Stimulated activated CD8-positive, alpha-beta memory T cell treated with anti-CD3 and anti-CD28 coated beads, Interleukin-7, amount 100 ng/mL, for 24 hours (primary cell): ENCODE measurements around the gene ZCCHC7.

ENCODE experiments used
- DNase-seq: peaks from one replicate; pipeline ENCODE4 v3.0.0-alpha.2; 2020; ENCODE audit warnings: low read depth

Gene ZCCHC7

GRCh38 chr9:37209431-37210386, 89.3 kb downstream of the ZCCHC7 start:
- DNase-seq = no peak

DNA sequence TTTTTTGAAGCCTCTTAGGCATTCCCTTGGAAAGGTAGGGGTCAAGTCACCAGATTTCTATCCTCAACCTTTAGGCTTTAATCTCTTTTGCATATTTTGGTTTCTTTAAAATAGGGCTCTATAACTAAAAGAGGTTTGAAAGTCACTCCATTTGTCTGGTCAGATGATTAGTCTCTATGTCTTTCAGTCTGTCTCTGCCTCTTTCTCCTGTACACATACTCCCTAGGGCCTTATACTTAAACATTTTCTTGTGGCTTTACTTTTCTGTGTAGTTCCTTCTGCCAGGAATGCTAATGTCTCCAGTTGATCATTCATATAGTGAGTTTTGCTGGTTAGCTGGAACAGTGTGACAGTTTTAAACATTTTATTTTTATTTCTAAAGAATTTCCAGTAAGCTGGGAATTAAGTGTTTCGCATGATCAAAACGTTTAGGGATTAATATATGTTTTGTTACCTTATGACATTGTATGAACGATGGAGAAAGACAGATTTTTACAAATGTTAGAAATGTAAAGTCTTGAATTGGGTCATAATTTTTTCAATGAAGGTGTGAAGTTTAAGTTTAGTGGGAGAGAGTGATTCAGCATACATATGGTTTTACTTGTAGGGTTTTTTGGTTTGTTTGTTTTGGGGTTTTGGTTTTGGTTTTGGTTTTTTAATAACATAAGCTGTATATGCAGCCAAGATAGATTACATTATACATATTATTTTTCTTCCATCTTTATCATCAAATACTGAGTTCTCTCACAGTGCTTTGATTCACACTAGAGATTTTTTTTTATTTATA, 90.6 kb downstream of the ZCCHC7 start:
- DNase-seq = no peak

GRCh38 chr9:37212435-37212834, 92.1 kb downstream of the ZCCHC7 start:
- DNase-seq = no peak

- DNase-seq = no peak
These were observed 95.0 kb downstream of the ZCCHC7 start for GRCh38 chr9:37215381-37215780.

- no peak for DNase-seq
These were observed 95.5 kb downstream of the ZCCHC7 start for GRCh38 chr9:37215830-37216229.

DNA sequence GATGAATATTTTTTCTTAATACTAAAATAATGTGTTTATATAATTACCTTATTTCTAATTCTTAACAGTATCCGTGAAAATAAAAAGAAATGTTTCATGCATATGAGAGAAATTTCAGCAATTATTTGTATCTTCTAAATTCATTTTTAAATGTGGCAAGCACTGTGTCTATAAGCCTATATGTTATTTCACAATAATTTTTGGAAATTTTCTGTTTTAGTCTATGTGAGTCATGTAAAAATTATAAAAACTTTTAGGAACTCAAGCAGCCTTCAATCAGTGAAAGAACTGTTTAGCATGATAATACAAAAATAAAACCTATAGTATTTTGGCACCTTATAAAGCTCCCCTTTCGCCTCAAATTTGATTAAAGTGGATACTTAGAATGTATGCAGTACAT, 96.8 kb downstream of the ZCCHC7 start:
- no peak for DNase-seq

- DNase-seq = no peak
These were observed 98.5 kb downstream of the ZCCHC7 start for GRCh38 chr9:37218800-37219425.

DNA sequence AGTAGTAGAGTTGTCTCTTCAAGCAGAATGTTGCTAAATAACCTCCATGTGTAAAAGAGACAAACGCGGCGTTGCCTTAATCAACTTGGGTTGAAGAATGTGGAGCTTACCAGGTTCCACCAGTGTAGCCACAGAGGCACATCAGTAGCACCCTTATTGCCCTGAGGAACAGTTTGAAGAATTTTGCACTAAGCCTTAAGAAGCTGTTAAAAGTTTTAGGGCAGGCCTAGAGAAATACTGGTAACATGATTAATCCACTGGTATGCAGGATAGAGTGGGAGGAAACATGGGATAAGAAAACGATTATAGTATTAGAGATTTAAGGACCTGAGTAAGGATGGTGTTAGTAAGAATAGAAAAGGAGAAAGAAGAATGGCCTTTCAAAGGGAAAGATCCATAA, 100.6 kb downstream of the ZCCHC7 start:
- DNase-seq = no peak

GRCh38 chr9:37221489-37222106, 101.2 kb downstream of the ZCCHC7 start:
- DNase-seq = no peak

DNA sequence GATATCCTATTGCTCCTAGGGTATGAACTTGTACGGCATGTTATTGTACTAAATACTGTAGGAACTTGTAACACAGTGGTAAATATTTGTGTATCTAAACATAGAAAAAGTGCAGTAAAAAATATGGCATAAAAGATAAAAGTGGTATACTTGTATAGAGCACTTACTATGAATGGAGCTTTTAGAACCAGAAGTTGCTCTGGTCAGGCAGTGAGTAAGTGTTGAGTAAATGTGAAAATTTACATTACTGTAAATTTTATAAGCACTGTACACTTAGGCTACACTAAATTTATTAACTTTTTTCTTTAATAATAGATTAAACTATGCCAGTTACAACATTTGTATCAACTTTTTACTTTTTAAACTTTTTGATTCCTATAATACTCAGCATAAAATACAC, 109.1 kb downstream of the ZCCHC7 start:
- DNase-seq = no peak

GRCh38 chr9:37229882-37230482, 109.6 kb downstream of the ZCCHC7 start:
- DNase-seq = no peak

- DNase-seq = no peak
These were observed 116.4 kb downstream of the ZCCHC7 start for GRCh38 chr9:37236822-37237221.

DNA sequence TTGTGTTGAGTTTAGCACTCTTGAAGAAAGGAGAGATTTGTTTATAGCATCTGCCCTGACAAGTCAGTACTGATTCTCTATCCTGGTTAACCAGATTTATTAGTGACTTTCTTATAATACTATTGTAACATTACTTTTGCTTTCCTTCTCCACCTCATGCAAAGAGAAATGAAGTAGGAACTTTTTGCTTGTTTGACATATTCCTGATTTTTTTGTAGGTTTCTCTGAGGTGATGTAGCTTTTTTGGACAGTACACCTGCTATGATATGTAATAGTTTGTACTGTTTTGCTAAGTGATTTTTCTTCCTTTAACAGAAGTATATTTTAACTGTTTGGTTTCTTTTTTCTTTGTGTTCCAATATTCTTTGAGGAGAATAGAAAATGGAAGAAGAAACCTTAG, 117.7 kb downstream of the ZCCHC7 start:
- DNase-seq = no peak

DNA sequence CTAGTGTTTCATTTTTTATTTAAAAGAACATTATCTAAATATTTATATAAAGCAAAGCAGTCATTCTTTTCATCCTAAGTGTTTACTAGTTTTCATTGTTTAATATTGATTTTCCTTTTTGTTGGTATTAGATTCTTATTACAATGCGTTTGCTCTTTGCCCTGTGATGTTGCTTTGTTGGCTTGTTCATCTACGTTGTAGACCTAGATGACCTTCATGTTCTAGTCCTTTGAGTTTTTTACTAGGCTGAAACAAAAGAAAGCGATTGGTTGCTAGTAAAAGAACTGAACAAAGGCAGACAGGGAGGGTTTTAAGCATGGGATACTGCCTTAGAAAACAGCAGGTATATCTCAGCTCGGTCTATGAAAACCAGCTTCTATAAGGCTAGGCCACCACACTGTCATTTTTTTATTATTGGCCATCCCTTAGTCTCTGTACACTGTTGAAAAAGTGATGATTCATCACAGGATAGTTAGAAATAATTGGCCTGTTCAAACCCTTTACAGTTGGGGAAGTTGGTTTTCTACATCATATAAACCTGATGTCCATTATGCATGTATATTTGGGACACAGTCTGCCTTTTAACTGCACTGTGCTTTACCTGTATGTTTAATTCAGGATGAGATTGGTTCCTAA, 119.0 kb downstream of the ZCCHC7 start:
- no peak for DNase-seq

- DNase-seq = no peak
These were observed 119.5 kb downstream of the ZCCHC7 start for GRCh38 chr9:37239921-37240320.

GRCh38 chr9:37241340-37241739, 121.0 kb downstream of the ZCCHC7 start:
- DNase-seq = no peak

DNA sequence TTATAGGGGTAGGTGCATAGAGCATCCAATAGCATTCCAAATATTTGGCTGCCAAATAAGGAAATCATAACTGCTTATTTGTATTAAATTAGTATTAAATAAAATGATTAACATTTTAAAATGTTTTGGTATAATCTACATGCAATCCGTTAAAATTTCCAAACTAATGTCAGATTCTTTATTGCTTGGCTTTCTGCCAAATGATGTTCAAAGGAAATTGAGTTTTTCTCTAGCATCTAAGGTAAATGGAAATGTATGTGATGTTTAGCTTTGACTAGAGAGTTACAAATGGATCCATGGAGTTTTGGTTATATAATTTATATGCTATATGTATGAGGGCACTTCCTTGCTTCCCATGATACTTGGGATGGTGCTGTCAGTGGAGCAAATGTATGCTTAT, 121.7 kb downstream of the ZCCHC7 start:
- no peak for DNase-seq

DNA sequence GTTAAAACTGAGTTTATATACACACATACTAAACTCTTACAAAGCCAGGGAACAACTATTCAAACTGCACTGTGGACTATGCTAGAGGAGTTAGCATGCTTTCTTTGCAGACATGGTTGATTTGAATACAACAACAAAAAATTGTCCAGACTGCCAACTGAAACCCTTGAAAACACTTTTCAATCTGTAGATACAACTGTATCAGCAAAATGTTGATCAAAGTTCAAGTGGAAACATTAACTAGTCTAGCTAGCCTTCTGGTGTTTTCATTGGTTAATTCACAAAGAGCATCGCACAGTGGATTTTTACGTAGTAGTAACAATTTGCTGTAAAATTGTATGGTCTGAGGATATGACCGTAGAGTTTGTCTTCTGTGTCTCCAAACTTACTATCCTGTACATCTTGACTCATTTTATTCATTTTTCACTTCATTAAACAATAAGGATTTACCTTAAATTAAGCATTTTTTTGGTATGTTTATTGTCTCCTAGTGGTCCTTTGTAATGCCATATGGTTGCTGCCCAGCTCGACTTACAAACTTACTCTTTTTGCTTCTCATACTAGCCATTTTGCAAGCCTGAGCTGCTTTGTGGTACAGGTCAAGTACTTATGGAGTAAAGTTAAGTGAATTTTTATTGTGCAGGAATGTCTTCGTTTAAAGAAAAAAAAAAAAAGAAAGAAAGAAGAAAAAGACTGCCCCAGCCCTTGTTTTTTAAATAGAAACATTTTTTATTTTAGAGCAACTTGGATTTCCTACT, 123.4 kb downstream of the ZCCHC7 start:
- no peak for DNase-seq

GRCh38 chr9:37246826-37247225, 126.5 kb downstream of the ZCCHC7 start:
- DNase-seq = no peak

GRCh38 chr9:37248651-37249163, 128.3 kb downstream of the ZCCHC7 start:
- DNase-seq = no peak
